D341Med (cell line): ENCODE results near the gene MOAP1.
"Not testable (repeated sequence)": the region's sequence is repeated elsewhere in the genome, so short reads cannot be mapped to it uniquely, and the experiment has no call there.

Experiments
- DNase-seq: peaks from one replicate; pipeline ENCODE4 v3.0.0; 2012; ENCODE audit warnings: low spot score

Gene MOAP1

DNA sequence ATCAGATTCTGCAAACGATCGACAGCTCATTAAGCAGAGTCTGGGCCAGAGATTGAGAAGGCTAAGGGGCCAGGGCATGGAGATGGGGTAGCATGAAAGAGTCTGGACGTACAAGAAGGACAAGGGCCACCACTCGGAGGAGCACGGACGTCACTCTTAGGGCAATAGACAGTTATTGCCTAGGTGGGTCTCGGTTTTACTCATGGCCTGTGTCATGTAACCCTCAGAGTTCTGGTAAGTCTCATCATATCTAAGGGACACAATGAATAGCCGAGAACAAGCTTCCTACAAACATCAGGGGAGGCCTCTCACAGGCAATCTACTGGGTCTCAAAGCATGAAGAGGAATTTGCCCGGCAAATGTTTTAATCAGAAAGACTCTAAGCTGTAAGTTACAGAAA is 38.6 kb downstream of the MOAP1 start:
- DNase-seq, result no peak

DNA sequence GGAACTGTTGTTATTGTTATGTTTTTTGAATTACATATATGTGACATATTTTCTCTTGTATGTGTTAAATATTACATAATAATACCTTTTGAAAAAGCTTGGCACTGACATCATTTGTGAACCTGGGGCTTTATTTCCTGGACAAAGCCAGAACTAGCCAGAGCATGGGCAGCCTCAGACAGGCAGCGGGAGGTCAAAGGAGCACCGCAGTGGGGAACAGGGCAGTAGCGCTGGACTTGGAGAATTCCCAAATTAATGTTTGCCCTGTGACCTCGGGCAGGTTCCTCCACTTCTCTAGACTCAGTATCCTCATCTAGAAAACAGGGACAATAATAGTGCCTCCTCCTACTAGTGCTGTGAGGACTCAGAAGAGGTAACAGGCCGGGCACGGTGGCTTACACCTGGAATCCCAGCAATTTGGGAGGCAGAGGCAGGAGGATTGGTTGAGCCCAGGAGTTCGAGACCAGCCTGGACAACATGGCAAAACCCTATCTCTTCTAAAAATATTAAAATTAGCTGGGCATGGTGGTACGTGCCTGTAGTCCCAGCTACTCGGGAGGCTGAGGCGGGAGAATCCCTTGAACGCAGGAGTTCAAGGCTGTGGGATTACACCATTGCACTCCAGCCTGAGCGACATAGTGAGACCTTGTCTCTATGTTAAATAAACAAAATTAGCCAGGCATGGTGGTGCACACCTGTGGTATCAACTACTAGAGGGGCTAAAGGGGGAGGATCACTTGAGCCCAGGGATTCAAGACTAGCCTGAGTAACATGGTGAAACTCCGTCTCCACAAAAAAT is 41.6 kb downstream of the MOAP1 start:
- no peak for DNase-seq

DNA sequence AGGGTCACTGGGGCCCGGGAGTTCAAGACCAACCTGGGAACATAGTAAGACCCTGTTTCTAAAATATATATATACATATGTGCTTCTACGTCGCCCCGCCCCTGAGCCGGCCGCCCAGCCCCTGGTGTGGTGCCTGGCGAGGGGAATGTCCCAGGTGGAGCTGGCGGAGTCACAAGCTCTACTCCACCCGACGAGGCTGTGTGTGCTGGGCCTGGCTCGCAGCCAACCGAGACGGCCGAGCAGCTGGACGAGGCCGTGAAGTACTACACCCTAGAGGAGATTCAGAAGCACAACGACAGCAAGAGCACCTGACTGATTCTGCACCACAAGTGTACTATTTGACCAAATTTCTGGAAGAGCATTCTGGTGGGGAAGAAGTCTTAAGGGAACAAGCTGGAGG is 46.8 kb downstream of the MOAP1 start:
- DNase-seq, result no peak

DNA sequence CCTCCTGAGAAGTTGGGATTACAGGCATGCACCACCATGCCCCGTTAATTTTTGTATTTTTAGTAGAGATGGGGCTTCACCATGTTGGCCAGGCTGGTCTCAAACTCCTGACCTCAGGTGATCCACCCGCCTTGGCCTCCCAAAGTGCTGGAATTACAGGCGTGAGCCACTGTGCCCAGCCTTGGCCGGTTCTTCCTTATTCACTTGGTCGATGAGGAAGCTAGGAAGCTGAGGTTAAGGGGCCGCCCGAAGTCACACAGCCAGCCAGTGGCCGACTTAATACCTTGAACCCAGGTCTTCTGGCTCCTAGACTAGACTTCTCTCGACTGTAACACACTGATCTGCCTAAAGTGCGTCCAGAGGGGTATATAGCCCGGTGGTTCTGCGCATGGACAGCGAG is 48.2 kb downstream of the MOAP1 start:
- not testable (repeated sequence) for DNase-seq

DNA sequence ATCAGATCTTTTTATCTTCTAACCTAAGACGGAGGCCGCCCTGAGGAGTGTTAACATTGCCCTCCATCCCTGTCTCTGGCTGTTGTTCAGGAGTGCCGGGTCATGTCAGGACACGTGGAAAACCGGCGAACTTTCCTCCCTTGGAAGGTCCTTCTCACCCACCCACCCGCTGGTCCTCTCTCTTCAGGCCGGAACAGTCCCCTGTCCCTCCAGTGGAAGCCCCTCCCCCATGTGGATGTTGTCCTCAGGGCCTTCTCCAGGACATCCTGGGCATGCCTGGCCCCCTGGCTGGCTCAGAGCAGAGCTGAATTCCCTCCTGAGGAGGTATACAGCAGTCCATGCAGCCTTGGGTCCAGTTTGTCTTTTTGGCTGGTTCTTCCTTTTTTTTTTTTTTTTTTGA is 48.7 kb downstream of the MOAP1 start:
- DNase-seq, result no peak

DNA sequence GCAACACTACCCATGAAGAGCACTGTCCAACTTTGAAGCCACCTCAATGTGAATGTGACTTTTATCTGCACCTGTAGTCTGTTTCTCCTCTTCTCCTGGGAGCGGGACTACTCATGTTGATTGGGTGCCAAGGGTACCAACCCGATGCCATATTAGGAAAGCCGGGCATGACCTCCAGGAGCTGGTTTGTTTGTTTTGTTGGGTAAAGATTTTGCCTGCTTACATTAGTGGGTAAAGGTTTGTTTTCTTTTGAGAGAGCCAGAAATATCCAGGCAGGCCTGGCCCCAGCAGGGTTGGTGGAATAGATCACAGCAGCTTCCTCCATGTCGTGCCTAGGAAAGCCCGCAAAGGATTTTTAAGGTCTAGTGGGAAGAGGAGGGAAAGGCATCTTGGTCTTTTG is 49.3 kb downstream of the MOAP1 start:
- no peak for DNase-seq

DNA sequence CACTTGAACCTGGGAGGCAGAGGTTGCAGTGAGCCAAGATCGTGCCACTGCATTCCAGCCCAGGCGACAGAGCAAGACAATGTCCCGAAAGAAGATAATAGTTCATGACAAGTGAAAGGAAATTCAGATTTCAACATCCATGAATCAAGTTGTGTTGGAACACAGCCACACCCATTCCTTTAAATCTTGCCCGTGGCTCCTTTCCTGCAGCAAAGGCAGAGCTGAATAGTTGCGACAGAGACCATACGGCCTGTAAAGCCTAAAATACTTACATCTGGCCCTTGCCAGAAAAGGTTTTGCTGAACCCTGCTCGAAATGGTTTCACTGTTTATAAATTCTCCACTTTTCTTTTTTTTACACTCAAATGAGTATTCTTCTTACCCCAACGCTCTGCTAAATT is 51.2 kb downstream of the MOAP1 start:
- DNase-seq, result no peak

DNA sequence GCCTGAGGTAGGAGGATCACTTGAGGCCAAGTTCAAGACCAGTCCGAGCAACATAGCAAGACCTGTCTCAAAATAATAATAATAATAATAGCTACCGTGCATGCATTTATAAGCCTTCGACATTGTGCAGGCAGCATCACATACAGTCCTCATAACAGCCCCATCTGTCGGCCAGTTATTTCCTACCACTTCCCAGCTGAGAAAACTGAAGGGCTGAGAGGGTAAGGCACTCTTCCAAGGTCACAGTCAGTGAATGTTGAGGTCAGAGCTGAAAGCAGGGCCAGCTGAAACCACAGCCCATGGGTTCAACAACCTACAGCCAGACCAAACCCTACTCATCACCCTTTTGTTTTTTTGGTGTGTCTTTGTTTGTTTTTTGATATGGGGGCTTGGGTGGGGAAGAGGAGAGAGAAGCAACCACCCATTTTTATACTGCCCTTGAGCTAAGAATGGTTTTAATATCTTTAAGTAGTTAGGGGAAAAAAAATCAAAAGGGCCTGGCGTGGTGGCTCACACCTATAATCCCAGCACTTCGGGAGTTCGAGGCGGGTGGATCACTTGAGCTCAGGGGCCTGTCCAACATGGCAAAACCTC is 52.1 kb downstream of the MOAP1 start:
- DNase-seq, result peak; percentile 75
